Measurements from ENCODE around the gene GPR157.

Gene GPR157

GRCh38 chr1:9119745-9120144 is 9.2 kb downstream of the GPR157 start:
- no peak overlapping the region for H3K23ac ChIP-seq (ENCODE audit: low read depth, low read length, poor library complexity)
- no peak for DNase-seq (ENCODE audit: low spot score)
- no peak overlapping the region for H2BK120ac ChIP-seq (ENCODE audit: low read depth, low read length)
- no peak overlapping the region for H2BK12ac ChIP-seq (ENCODE audit: low read length)
- no peaks in the 10 kb centered on the region for H3K36me3 ChIP-seq (replicated peaks in 1 of 2; ENCODE audit: control insufficient read depth in 2 of 2, insufficient read depth in 2 of 2, low read length in 2 of 2)
- no peak overlapping the region for H2AFZ ChIP-seq (ENCODE audit: low read length)
- peaks cover 0 to 7% (median 0%) of the 10 kb centered on the region in 3 experiments for H3K27me3 ChIP-seq (ENCODE audit: control insufficient read depth in 3 of 3, insufficient read depth in 3 of 3, low read depth in 1 of 3, low read length in 3 of 3)
- H3K9ac ChIP-seq (ENCODE audit: low read depth, low read length, poor library complexity) = no peak overlapping the region
- H3K14ac ChIP-seq (ENCODE audit: low read length) = no peak overlapping the region
- no peak overlapping the region for H3K27ac ChIP-seq (replicated peaks; ENCODE audit: low read length)
- no peaks in the 10 kb centered on the region for H3K9me3 ChIP-seq (replicated peaks in 1 of 2; ENCODE audit: control insufficient read depth in 2 of 2, insufficient read depth in 1 of 2, low read depth in 1 of 2, low read length in 2 of 2)
- H3K4me3 ChIP-seq (ENCODE audit: low read length in 2 of 2) = no peak overlapping the region
- WGBS, 2 donors (ENCODE audit: extremely low coverage in 2 of 2, insufficient read length in 2 of 2, insufficient replicate concordance in 1 of 2) = no CpG with 5 or more reads among the region's 9 CpGs
- H3K18ac ChIP-seq (ENCODE audit: low read length) = peak overlapping the region; percentile 89
- H2AK5ac ChIP-seq (ENCODE audit: low read depth, low read length) = peak overlapping the region; percentile 70
- no peak overlapping the region for H4K8ac ChIP-seq (ENCODE audit: low read depth, low read length)
- no peak overlapping the region for H4K91ac ChIP-seq (ENCODE audit: low read depth, low read length, poor library complexity)
- peak overlapping the region; percentile 49 for H2BK15ac ChIP-seq (ENCODE audit: low read length)
- no peaks in the 10 kb centered on the region for H3K79me1 ChIP-seq (ENCODE audit: low read depth, low read length)
- H3K4ac ChIP-seq (ENCODE audit: low read length) = no peak overlapping the region
- H3K4me1 ChIP-seq (ENCODE audit: control insufficient read depth in 2 of 2, insufficient read depth in 1 of 2, low read depth in 1 of 2, low read length in 2 of 2) = peaks cover 0 to 16% of the 10 kb centered on the region in 2 donors
- H3K4me2 ChIP-seq (ENCODE audit: insufficient read depth, low read length, poor library complexity, severe bottlenecking) = peak overlapping the region; percentile 11
- H2BK5ac ChIP-seq (ENCODE audit: low read length) = no peak overlapping the region

- H3K36me3 ChIP-seq (replicated peaks in 1 of 2; ENCODE audit: control insufficient read depth in 2 of 2, insufficient read depth in 2 of 2, low read length in 2 of 2) = no peaks in the 10 kb centered on the region
- no peak overlapping the region for H2AFZ ChIP-seq (ENCODE audit: low read length)
- H2AK5ac ChIP-seq (ENCODE audit: low read depth, low read length) = peak overlapping the region; percentile 28
- no peak overlapping the region for H2BK120ac ChIP-seq (ENCODE audit: low read depth, low read length)
- H3K79me1 ChIP-seq (ENCODE audit: low read depth, low read length) = no peaks in the 10 kb centered on the region
- H4K91ac ChIP-seq (ENCODE audit: low read depth, low read length, poor library complexity) = no peak overlapping the region
- no peak overlapping the region for H4K8ac ChIP-seq (ENCODE audit: low read depth, low read length)
- H3K27me3 ChIP-seq (ENCODE audit: control insufficient read depth in 3 of 3, insufficient read depth in 3 of 3, low read depth in 1 of 3, low read length in 3 of 3) = peaks cover 0 to 14% (median 0%) of the 10 kb centered on the region in 3 experiments
- no peak overlapping the region for H2BK5ac ChIP-seq (ENCODE audit: low read length)
- no peak overlapping the region for H2BK12ac ChIP-seq (ENCODE audit: low read length)
- H3K27ac ChIP-seq (replicated peaks; ENCODE audit: low read length) = no peak overlapping the region
- no CpG with 5 or more reads among the region's 7 CpGs for WGBS, 2 donors (ENCODE audit: extremely low coverage in 2 of 2, insufficient read length in 2 of 2, insufficient replicate concordance in 1 of 2)
- H3K4me1 ChIP-seq (ENCODE audit: control insufficient read depth in 2 of 2, insufficient read depth in 1 of 2, low read depth in 1 of 2, low read length in 2 of 2) = peaks cover 0 to 16% of the 10 kb centered on the region in 2 donors
- no peak overlapping the region for H3K14ac ChIP-seq (ENCODE audit: low read length)
- no peak overlapping the region for H3K4me3 ChIP-seq (ENCODE audit: low read length in 2 of 2)
- no peak overlapping the region for H3K4ac ChIP-seq (ENCODE audit: low read length)
- H3K4me2 ChIP-seq (ENCODE audit: insufficient read depth, low read length, poor library complexity, severe bottlenecking) = no peak overlapping the region
- H3K23ac ChIP-seq (ENCODE audit: low read depth, low read length, poor library complexity) = no peak overlapping the region
- peak overlapping the region; percentile 37 for H3K18ac ChIP-seq (ENCODE audit: low read length)
- no peak overlapping the region for H3K9ac ChIP-seq (ENCODE audit: low read depth, low read length, poor library complexity)
- no peaks in the 10 kb centered on the region for H3K9me3 ChIP-seq (replicated peaks in 1 of 2; ENCODE audit: control insufficient read depth in 2 of 2, insufficient read depth in 1 of 2, low read depth in 1 of 2, low read length in 2 of 2)
- no peak for DNase-seq (ENCODE audit: low spot score)
- H2BK15ac ChIP-seq (ENCODE audit: low read length) = no peak overlapping the region
Observed at GRCh38 chr1:9118186-9118585, 10.7 kb downstream of the GPR157 start.

- no peaks in the 10 kb centered on the region for H3K36me3 ChIP-seq (replicated peaks in 1 of 2; ENCODE audit: control insufficient read depth in 2 of 2, insufficient read depth in 2 of 2, low read length in 2 of 2)
- H3K79me1 ChIP-seq (ENCODE audit: low read depth, low read length) = no peaks in the 10 kb centered on the region
- WGBS, 2 donors (ENCODE audit: extremely low coverage in 2 of 2, insufficient read length in 2 of 2, insufficient replicate concordance in 1 of 2) = no CpG with 5 or more reads among the region's 5 CpGs
- H3K14ac ChIP-seq (ENCODE audit: low read length) = no peak overlapping the region
- H3K9ac ChIP-seq (ENCODE audit: low read depth, low read length, poor library complexity) = no peak overlapping the region
- H3K9me3 ChIP-seq (replicated peaks in 1 of 2; ENCODE audit: control insufficient read depth in 2 of 2, insufficient read depth in 1 of 2, low read depth in 1 of 2, low read length in 2 of 2) = no peaks in the 10 kb centered on the region
- no peak overlapping the region for H2BK120ac ChIP-seq (ENCODE audit: low read depth, low read length)
- no peak overlapping the region for H2BK15ac ChIP-seq (ENCODE audit: low read length)
- no peak overlapping the region for H3K4ac ChIP-seq (ENCODE audit: low read length)
- H2BK12ac ChIP-seq (ENCODE audit: low read length) = no peak overlapping the region
- no peak overlapping the region for H2AFZ ChIP-seq (ENCODE audit: low read length)
- no peak overlapping the region for H3K23ac ChIP-seq (ENCODE audit: low read depth, low read length, poor library complexity)
- H3K27me3 ChIP-seq (ENCODE audit: control insufficient read depth in 3 of 3, insufficient read depth in 3 of 3, low read depth in 1 of 3, low read length in 3 of 3) = peaks cover 0 to 20% (median 0%) of the 10 kb centered on the region in 3 experiments
- no peak overlapping the region for H3K4me2 ChIP-seq (ENCODE audit: insufficient read depth, low read length, poor library complexity, severe bottlenecking)
- no peak overlapping the region for H3K27ac ChIP-seq (replicated peaks; ENCODE audit: low read length)
- no peak overlapping the region for H4K8ac ChIP-seq (ENCODE audit: low read depth, low read length)
- H2AK5ac ChIP-seq (ENCODE audit: low read depth, low read length) = no peak overlapping the region
- no peak for DNase-seq (ENCODE audit: low spot score)
- H4K91ac ChIP-seq (ENCODE audit: low read depth, low read length, poor library complexity) = no peak overlapping the region
- peaks cover 0 to 17% of the 10 kb centered on the region in 2 donors for H3K4me1 ChIP-seq (ENCODE audit: control insufficient read depth in 2 of 2, insufficient read depth in 1 of 2, low read depth in 1 of 2, low read length in 2 of 2)
- no peak overlapping the region for H3K4me3 ChIP-seq (ENCODE audit: low read length in 2 of 2)
- no peak overlapping the region for H3K18ac ChIP-seq (ENCODE audit: low read length)
- H2BK5ac ChIP-seq (ENCODE audit: low read length) = no peak overlapping the region
Observed at GRCh38 chr1:9115351-9116205, 13.3 kb downstream of the GPR157 start.
